Measurements from ENCODE around the gene RIC3. TPM values are rescaled to one million over a fixed set of nuclear protein-coding genes. Genes with fewer than 3 reads are reported as not detected.

The RIC3 gene
- total and polyA plus RNA-seq, 12 donors: 4.7 to 17.0 (median 12.5) TPM

DNA sequence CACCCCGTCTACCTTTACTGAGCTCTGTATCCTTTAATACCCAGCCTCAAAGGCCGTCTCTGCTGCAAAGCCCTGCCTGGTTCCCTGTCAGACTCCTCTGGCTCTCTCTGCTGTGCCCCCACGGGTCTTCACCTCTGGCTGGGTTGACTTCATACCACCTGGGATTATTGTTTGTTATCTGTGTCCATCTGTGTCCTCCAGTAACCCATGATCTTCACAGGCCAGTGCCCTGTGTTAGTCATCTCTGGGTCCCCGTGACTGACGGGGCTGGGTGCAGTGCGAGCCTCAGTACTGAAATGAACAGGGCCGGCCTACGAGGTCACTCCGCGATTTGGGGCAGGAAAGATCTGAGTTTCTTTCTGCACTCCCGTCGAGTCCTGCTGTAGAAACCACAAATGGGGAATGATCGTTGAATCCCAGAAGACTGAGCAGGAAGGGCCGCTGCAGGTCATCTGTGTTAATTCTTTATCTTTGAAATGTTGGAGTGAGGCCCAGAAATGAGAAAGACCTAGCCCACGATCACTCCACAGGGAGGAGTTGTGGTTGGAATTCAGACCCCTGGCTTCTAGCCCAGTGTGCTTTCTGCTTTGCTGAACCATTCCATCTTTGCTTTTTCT is 100.1 kb downstream of the RIC3 start:
- Histone ChIP-seq H3K9me3 (no peaks in the 10 kb centered on the region), H3K4me1 (peaks cover 13 to 60% (median 51%) of the 10 kb centered on the region in 9 donors), H3K4me3 (peak overlapping the region in 4 of 10 donors; percentile 1 to 22 (median 17)), H3K27ac (peak overlapping the region; percentile 63 to 83 (median 74)), H3K27me3 (no peaks in the 10 kb centered on the region), H3K36me3 (no peaks in the 10 kb centered on the region)
- DNase-seq (peak; percentile 50 to 76), ATAC-seq (peak; percentile 66 to 82 (median 73))
- TF ChIP-seq, protein P1, sequence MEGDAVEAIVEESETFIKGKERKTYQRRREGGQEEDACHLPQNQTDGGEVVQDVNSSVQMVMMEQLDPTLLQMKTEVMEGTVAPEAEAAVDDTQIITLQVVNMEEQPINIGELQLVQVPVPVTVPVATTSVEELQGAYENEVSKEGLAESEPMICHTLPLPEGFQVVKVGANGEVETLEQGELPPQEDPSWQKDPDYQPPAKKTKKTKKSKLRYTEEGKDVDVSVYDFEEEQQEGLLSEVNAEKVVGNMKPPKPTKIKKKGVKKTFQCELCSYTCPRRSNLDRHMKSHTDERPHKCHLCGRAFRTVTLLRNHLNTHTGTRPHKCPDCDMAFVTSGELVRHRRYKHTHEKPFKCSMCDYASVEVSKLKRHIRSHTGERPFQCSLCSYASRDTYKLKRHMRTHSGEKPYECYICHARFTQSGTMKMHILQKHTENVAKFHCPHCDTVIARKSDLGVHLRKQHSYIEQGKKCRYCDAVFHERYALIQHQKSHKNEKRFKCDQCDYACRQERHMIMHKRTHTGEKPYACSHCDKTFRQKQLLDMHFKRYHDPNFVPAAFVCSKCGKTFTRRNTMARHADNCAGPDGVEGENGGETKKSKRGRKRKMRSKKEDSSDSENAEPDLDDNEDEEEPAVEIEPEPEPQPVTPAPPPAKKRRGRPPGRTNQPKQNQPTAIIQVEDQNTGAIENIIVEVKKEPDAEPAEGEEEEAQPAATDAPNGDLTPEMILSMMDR (IDR thresholded peaks at IDR 0.05): no peak
- intact Hi-C loops (cut with DNase I): loop anchor here in 5 of 10 donors (2.0 to 5.0 kb wide), 3 partner anchors 18 to 36 kb away; no protein-coding TSS in a partner anchor
- WGBS, 2 donors: 7 to 12% methylated on average over 15 of the region's 15 CpGs

GRCh38 chr11:8067929-8068575 is 100.8 kb downstream of the RIC3 start:
- H3K27ac ChIP-seq: peak overlapping the region; percentile 63 to 83 (median 74)
- ATAC-seq: peak; percentile 2 to 28 (median 9)

DNA sequence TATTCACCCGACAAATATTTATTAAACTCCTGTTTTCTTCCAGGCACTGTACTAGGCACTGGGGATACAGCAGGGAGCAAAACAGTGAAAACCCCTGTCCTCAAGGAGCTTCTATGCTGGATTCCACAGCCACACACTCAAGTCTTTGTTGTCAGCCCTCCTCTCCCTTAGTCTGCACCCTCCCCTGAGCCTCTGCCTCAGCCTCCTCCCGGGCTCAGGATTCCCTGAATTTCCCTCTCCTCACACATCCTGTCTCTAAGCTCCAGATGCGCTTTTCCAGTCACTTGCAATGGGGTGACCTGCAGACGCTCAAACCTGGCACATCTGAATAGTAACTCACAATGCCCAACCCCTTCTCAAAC is 101.3 kb downstream of the RIC3 start:
- no peaks in the 10 kb centered on the region for H3K27me3 ChIP-seq
- H3K27ac ChIP-seq: peak overlapping the region in 7 of 10 donors; percentile 63 to 83 (median 79)
- 73 to 83% methylated on average over 4 of the region's 4 CpGs for WGBS, 2 donors
- no peaks in the 10 kb centered on the region for H3K9me3 ChIP-seq
- no peak for DNase-seq
- no peak for ATAC-seq
- no peak overlapping the region for H3K4me3 ChIP-seq
- intact Hi-C loops (cut with DNase I): loop anchor here in 3 of 10 donors (5.0 kb wide), 1 partner anchor 35 kb away; no protein-coding TSS in a partner anchor
- H3K36me3 ChIP-seq: no peaks in the 10 kb centered on the region
- TF ChIP-seq, protein P1 (IDR thresholded peaks at IDR 0.05): no peak
- peaks cover 18 to 72% (median 62%) of the 10 kb centered on the region in 9 donors for H3K4me1 ChIP-seq

More at GRCh38 chr11:8067929-8068575, 100.8 kb downstream of the RIC3 start:
- intact Hi-C loops (cut with DNase I): loop anchor here in 5 of 10 donors (2.0 to 5.0 kb wide), 3 partner anchors 19 to 36 kb away; no protein-coding TSS in a partner anchor
- Histone ChIP-seq H3K4me3 (no peak overlapping the region), H3K27me3 (no peaks in the 10 kb centered on the region), H3K9me3 (no peaks in the 10 kb centered on the region), H3K4me1 (peaks cover 13 to 67% (median 57%) of the 10 kb centered on the region in 9 donors), H3K36me3 (no peaks in the 10 kb centered on the region)
- TF ChIP-seq, protein P1 (IDR thresholded peaks at IDR 0.05): no peak
- DNase-seq: peak in 1 of 2 donors; percentile 30
- WGBS, 2 donors: 38 to 55% methylated on average over 13 of the region's 13 CpGs

- Histone ChIP-seq H3K36me3 (no peaks in the 10 kb centered on the region), H3K27ac (peak overlapping the region in 5 of 10 donors; percentile 41 to 81 (median 73)), H3K27me3 (no peaks in the 10 kb centered on the region), H3K9me3 (no peaks in the 10 kb centered on the region), H3K4me1 (peaks cover 24 to 77% (median 68%) of the 10 kb centered on the region in 9 donors), H3K4me3 (no peak overlapping the region)
- 57 to 59% methylated on average over 10 of the region's 10 CpGs for whole genome bisulfite sequencing, 2 donors
- intact Hi-C loops (cut with DNase I): loop anchor here in 3 of 10 donors (5.0 kb wide), 1 partner anchor 35 kb away; no protein-coding TSS in a partner anchor
- peak in 1 of 2 donors; percentile 8 for DNase-seq
- TF ChIP-seq, protein P1 (IDR thresholded peaks at IDR 0.05): no peak
- ATAC-seq: peak in 2 of 8 donors; percentile 31 to 39
Observed at GRCh38 chr11:8066911-8067455, 101.8 kb downstream of the RIC3 start.
